ENCODE results near the gene KCP.
A peak's percentile ranks its signal among the peaks of the same experiment; 100 is the strongest.

Gene KCP

GRCh38 chr7:128904381-128905197 lies 5.9 kb downstream of the KCP start:
- peak; percentile 30 for DNase-seq

DNA sequence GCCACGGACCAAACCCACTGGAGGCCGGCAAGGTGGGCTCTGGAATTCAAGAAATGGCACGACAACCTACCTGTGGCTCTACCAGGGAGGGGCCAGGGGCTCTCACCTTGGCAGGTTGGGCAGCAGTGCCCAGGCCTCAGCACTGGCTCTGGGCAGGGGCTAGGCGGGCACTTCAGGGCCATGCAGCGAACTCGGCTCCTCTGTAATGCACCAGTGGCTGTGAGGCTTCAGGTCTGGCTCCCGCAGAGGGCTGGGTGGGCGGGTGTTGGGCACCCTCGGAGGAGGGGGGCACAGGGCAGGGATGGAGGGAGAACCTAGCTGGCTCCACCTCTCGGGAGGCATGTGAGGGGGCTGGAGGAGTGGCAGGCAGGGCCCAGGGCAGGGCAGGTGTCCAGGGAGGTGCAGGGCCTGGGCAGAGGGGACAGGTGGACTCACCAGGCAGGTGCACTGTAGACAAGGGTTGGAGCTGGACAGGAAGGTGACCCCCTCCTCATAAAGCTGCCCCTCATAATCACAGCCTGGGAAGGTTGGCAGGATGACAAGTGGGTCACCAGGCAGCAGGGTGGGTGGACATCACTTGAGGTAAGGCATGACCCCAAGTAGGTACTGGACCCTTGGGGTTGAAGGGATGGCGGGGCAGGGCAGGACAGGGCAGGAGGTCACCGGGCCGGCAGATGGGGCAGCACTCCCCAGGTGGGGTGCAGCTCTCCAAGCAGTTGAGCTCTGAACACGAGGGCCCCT lies 6.7 kb downstream of the KCP start:
- no peak for DNase-seq

DNA sequence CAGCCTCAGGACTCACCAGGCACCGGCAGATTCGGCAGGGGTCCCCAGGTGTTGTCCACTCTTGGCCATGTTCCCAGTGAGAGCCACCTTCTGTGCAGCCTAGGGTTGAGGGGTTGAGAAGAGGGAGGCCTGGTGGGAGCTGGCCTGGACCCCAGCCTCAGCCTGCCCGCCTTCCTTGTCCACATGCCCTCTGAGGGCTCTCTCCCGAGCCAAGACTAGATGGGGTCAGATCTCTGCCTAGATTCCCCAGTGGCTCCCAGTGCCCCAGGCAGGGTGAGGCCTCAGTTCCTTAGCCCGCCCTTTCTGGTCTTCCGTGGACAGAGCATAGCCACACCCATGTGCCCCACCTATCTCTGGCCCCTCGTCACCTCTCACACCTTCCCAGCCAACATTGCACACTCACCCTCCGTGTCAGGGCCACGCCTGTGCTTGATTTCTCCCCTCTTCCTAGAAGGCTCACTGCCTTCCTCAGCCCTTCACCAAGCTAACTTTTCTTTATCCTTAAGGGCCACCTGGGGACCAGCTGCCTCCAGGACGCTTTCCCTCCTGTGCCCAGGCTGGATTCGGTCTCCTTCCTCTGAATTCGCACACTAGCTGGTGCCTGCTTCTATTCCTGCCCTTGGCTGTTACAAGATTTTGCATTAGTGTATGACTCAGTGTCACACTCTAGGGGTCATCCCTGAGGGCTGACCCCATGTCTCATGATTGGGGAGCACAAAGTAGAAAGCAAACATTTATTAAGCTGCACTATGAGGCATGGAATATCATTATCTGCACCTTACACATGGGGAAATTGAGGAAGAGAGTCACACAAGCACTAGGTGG lies 7.5 kb downstream of the KCP start:
- no peak for DNase-seq

GRCh38 chr7:128900237-128900636 lies 10.3 kb downstream of the KCP start:
- DNase-seq: no peak

GRCh38 chr7:128899392-128899791 lies 11.1 kb downstream of the KCP start:
- DNase-seq: no peak

DNA sequence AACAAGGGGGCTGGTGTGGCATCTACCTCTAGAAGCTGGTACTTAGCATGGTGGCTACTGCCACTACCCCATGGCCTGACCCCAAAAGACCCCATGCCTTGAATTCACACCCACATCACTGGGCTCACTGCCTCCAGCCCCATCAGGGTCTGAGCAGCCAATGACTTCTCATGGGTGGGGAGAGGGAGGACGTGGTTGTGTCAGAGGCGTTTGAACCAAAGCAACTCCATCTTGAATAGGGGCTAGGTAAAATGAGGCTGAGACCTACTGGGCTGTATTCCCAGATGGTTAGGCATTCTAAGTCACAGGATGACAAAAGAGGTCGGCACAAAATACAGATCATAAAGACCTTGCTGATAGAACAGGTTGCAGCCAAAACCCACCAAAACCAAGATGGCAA lies 15.2 kb downstream of the KCP start:
- no peak for DNase-seq

GRCh38 chr7:128894101-128894440 lies 16.4 kb downstream of the KCP start:
- no peak for DNase-seq

GRCh38 chr7:128893251-128894100 lies 17.0 kb downstream of the KCP start:
- no peak for DNase-seq

- no peak for DNase-seq
Observed at GRCh38 chr7:128892521-128893250, 17.8 kb downstream of the KCP start.

DNA sequence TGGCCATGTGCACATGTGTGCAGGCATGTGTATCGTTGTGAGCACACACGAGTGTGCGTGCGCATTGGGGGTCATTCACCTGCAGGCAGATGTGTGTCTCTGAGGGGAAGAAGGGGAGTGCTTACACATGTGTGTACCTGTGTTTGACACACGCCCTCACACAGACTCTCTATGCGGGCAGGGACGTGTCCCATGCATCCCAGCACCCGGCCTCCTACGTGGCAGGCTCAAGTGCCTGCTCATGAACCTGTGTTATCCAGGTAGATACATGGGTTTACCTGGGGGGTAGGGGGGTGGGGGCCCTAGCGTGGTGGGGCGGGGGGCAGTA lies 18.6 kb downstream of the KCP start:
- no peak for DNase-seq

- no peak for DNase-seq
Observed at GRCh38 chr7:128891110-128891941, 19.2 kb downstream of the KCP start.

- DNase-seq: no peak
Observed at GRCh38 chr7:128890306-128891109, 20.0 kb downstream of the KCP start.

- DNase-seq: no peak
Observed at GRCh38 chr7:128889121-128889520, 21.4 kb downstream of the KCP start.

DNA sequence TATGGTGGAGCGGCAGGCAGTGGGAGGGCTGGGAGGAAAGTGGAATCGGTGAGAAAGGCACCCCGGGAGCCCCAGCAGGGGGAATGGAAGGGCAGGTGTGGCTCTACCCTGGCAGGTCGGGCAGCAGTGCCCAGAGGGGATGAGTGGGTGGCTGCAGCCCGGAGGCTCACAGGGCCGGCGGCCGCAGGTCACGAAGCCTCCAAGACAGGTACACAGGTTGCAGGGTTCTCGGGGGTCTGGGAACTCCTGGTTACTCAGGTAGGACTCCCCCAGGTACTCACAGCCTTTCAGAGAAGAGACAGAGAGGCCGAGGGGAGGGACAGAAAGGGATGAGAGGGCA lies 21.8 kb downstream of the KCP start:
- DNase-seq: no peak

DNA sequence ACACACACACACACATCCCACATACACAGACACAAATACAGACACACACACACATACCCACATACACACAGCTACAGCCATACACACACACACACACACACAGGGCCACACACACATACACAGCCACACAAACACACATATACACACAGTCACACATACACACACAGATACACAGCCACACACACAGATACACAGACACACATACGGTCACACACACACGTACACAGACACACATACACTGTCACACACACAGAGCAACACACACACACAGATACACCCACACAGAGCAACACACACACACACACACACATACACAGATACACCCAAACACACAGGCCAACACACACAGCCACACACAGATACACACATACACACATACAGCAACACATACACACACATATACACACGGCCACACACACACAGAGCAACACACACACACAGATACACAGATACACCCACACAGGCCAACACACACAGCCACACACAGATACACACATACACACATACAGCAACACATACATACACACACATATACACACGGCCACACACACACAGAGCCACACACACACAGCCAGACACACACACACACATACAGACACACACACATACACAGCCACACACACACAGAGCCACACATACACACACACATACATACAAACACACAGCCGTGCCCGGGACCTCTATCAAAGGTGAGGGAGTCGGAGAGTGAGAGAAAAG lies 22.3 kb downstream of the KCP start:
- no peak for DNase-seq

- DNase-seq: no peak
Observed at GRCh38 chr7:128887169-128888038, 23.1 kb downstream of the KCP start.

DNA sequence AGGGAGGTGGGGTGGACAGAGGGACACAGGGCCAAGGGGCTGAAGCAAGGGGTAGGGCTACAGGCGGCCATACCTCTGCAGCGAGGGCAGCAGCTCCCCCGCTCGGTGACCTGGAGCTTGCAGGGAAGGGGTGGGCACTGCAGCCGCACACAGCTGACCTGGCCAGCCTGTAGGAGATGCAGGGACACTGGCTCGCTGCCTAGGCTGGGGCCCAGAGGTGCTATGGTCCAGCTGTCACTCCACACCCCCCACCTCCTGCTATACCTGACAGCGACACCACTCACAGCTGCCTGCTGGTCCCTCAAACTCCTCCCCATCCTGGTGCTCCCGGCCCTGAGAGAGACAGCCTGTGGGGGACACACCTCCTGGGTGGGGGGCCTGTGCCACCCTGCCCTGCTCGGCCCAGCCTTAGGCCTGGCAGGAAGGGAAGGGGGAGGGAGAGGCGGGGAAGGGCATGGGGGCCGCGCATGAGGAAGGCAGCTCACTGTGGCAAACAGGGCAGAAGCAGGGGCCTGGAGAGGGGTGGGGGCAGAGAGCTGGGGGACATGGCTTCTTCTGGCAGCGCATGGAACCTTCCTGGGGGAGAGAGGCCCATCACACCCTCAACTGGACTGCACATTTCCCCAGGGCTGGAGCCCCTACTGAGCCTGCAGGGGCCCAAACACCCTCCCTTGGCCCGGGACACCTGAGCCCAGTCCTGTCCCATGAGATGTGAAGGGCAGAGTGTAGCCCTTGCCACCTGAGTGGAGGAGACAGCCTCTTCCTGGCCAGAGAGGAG lies 23.9 kb downstream of the KCP start:
- DNase-seq: no peak
